Hepatocyte (in vitro differentiated cells): ENCODE measurements around the gene ROR2.

Experiments used
- EZH2 ChIP-seq: fragments of 200-600 bp; sonication (generic); IDR thresholded peaks from 2 replicates; pipeline ENCODE4 v1.6.1; 2016; ENCODE audit warnings: antibody characterized with exemption, mild to moderate bottlenecking, borderline replicate concordance
- EZH2phosphoT487 ChIP-seq: fragments of 200-600 bp; sonication (generic); IDR thresholded peaks from one replicate; pipeline ENCODE4 v1.6.1; 2018; ENCODE audit warnings: antibody characterized with exemption, mild to moderate bottlenecking, low read depth, moderate library complexity; ENCODE audit not compliant: unreplicated experiment, severe bottlenecking

DNA sequence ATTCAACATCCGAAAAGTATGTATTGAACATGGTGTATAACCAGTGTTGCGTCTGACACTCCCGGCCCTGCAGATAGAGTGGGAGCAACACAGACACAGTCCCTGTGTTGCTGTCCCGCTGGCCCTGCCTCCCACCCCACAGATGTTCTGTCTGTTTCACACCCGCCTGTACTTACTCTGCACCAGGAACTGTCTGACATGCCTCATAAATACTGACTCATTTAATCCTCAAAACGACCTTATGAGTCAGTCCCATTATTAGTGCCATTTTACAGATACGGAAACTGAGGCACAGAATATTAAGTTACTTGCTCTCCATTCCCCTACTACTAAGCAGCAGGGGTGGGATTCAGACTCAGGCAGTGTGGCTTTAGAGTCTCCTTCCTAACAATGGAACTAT lies 416.6 kb downstream of the ROR2 start:
- TF ChIP-seq EZH2phosphoT487: no peak
- TF ChIP-seq EZH2: no peak
